ENCODE data around the gene CYP1B1.

- TF ChIP-seq CTCF (conservative IDR thresholded peaks at IDR 0.05 in 1 of 2, IDR thresholded peaks at IDR 0.05 in 1 of 2; ENCODE audit: extremely low read depth in 1 of 2, insufficient read depth in 1 of 2, low read depth in 1 of 2, low read length in 2 of 2) (no peak), EZH2 (IDR thresholded peaks at IDR 0.05; ENCODE audit: borderline replicate concordance, low read length) (no peak)
Observed at GRCh38 chr2:38068234-38068633, 7.7 kb downstream of the CYP1B1 start.

Data from mammary epithelial cell (primary cell).